Skeletal muscle tissue (tissue), 4 donors: ENCODE measurements around the gene WDR53. TPM values are rescaled to one million over a fixed set of nuclear protein-coding genes. Genes with fewer than 3 reads are reported as not detected.
"Not testable (repeated sequence)": the region's sequence is repeated elsewhere in the genome, so short reads cannot be mapped to it uniquely, and the experiment has no call there.

Source experiments
- H3K27ac ChIP-seq: one replicate; pipeline ENCODE4 v1.7.0; 2013; ENCODE audit warnings: mild to moderate bottlenecking, low read depth, low read length, inconsistent platforms
- H3K27me3 ChIP-seq, 3 donors: one replicate each; pipeline ENCODE4 v1.7.0; 2013; ENCODE audit warnings: low read length in 3 of 3; ENCODE audit not compliant: control insufficient read depth in 3 of 3, insufficient read depth in 3 of 3
- H3K36me3 ChIP-seq, 3 donors: one replicate each; pipeline ENCODE4 v1.7.0; 2013; ENCODE audit warnings: low read length in 3 of 3; ENCODE audit not compliant: control insufficient read depth in 3 of 3, insufficient read depth in 3 of 3
- H3K4me1 ChIP-seq, 3 donors: one replicate each; pipeline ENCODE4 v1.7.0; 2013; ENCODE audit warnings: low read length in 3 of 3, mild to moderate bottlenecking in 3 of 3; ENCODE audit not compliant: control insufficient read depth in 3 of 3, insufficient read depth in 3 of 3
- H3K4me3 ChIP-seq, 3 donors: one replicate each; pipeline ENCODE4 v1.7.0; 2013; ENCODE audit warnings: low read length in 3 of 3
- H3K9ac ChIP-seq, 3 donors: one replicate each; pipeline ENCODE4 v1.7.0; 2013; ENCODE audit warnings: low read length in 3 of 3, mild to moderate bottlenecking in 3 of 3, moderate library complexity in 2 of 3, low read depth in 1 of 3
- H3K9me3 ChIP-seq, 3 donors: one replicate each; pipeline ENCODE4 v1.7.0; 2013; ENCODE audit warnings: low read length in 3 of 3; ENCODE audit not compliant: control insufficient read depth in 3 of 3
- total RNA-seq: library from RNA; depleted of rRNA; stranded (reverse); fragments of >200 nt; gene quantifications from one replicate; pipeline ENCODE4 v1.2.3, GENCODE V29; 2014
- donor health status: Osteomylitis.

WDR53 gene
- total RNA-seq, 1 donor from 2014 or later = 6.8 TPM

DNA sequence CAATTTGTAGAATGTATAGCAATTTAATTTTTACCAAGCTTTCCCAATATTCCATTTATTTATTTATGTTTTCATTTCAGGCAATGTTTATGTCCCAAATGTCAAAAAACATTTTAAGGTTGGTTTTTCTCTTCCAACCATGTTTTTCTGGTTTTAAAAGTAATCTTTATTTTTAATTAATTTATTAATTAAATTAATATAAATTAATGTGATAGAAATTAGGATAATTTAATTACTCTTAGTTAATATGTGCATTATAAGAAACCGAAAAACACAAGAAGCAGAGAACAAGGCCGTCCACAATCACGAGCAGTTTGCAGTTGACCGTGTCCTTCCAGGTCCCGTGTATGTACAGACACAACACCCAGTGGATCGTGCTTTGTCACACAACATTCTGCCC lies 34.3 kb upstream of the WDR53 start:
- H3K27ac ChIP-seq = no peak overlapping the region
- H3K4me3 ChIP-seq = no peak overlapping the region
- H3K27me3 ChIP-seq = peaks cover 0 to 2% (median 0%) of the 10 kb centered on the region in 3 donors
- no peaks in the 10 kb centered on the region for H3K36me3 ChIP-seq
- H3K9me3 ChIP-seq = no peaks in the 10 kb centered on the region
- H3K4me1 ChIP-seq = peaks cover 0 to 6% (median 0%) of the 10 kb centered on the region in 3 donors
- no peak overlapping the region for H3K9ac ChIP-seq

DNA sequence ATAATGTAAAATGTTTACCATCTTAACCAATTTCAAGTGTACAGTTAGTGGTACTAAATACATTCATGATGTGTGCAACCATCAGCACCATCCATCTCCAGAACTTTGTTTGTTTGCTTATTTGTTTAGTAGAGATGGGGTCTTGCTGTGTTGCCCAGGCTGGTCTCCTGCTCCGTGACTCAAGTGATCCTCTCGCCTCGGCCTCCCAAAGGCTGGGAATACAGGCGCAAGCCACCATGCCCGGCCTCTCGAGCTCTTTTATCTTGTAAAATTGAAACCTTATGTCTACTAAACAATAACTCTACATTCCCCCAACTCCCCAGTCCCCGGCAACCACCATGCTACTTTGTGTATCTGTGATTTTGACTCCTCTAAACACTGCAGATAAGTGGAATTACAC lies 32.0 kb upstream of the WDR53 start:
- Histone ChIP-seq H3K36me3 (peaks cover 0 to 3% (median 0%) of the 10 kb centered on the region in 3 donors), H3K9ac (no peak overlapping the region), H3K27ac (no peak overlapping the region), H3K9me3 (no peaks in the 10 kb centered on the region), H3K27me3 (peaks cover 1 to 6% (median 4%) of the 10 kb centered on the region in 3 donors), H3K4me1 (peaks cover 0 to 6% (median 0%) of the 10 kb centered on the region in 3 donors), H3K4me3 (no peak overlapping the region)

DNA sequence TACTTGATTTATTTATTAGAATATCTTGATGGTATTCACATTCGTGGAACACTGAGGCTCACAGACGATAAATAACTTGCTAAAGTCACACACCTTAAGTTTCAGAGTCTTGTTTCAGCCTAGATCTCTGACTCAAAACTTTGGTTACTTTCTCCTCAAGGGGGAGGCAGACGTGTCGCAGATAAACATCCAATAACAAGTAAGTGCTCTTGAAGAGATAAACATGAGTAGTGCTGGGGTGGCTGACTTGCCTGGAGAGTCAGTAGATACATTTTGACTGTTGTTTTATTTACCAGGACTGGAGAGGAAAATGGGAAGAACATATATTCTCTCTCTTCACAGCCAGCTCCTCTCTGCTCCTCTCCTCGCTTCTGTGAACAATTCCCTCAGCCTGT lies 31.4 kb upstream of the WDR53 start:
- Histone ChIP-seq H3K4me1 (peaks cover 0 to 6% (median 0%) of the 10 kb centered on the region in 3 donors), H3K4me3 (no peak overlapping the region), H3K27me3 (peaks cover 3 to 6% (median 4%) of the 10 kb centered on the region in 3 donors), H3K9me3 (no peaks in the 10 kb centered on the region), H3K9ac (no peak overlapping the region), H3K36me3 (peaks cover 0 to 3% (median 0%) of the 10 kb centered on the region in 3 donors), H3K27ac (no peak overlapping the region)

GRCh38 chr3:196597971-196598733 lies 29.8 kb upstream of the WDR53 start:
- not testable (repeated sequence) for H3K4me1 ChIP-seq, H3K9ac ChIP-seq, H3K4me3 ChIP-seq, H3K9me3 ChIP-seq, H3K36me3 ChIP-seq, H3K27me3 ChIP-seq, H3K27ac ChIP-seq

DNA sequence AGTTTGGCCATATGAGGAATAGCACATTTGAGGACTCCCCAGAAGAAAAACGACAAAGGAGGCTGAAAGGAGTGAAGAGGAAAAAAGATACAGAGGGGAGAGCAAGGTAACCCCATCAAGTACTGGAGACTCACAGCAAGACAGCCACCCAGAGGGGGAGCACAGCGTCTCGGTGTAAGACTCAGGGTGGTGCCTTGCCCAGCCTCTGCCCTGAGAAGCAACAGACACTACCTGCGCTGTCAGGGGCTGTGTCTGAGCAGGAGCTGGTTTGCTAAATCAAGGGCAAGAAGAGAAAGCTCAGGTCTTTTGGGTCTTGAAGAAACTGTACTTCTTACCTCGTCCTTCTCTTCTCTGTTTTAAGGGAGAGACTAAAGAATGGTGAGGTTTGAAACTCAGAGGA lies 28.0 kb upstream of the WDR53 start:
- Histone ChIP-seq H3K36me3 (peaks cover 0 to 3% (median 0%) of the 10 kb centered on the region in 3 donors), H3K27me3 (peaks cover 3 to 4% (median 3%) of the 10 kb centered on the region in 3 donors), H3K27ac (no peak overlapping the region), H3K9ac (no peak overlapping the region), H3K9me3 (no peaks in the 10 kb centered on the region), H3K4me1 (no peaks in the 10 kb centered on the region), H3K4me3 (no peak overlapping the region)

- Histone ChIP-seq H3K9ac (peak overlapping the region in 1 of 3 donors; percentile 71), H3K4me3 (peak overlapping the region in 2 of 3 donors; percentile 11 to 41)
Observed at GRCh38 chr3:196590279-196590678, 21.9 kb upstream of the WDR53 start.

GRCh38 chr3:196585044-196585757 lies 16.8 kb upstream of the WDR53 start:
- H3K36me3 ChIP-seq = peaks cover 3 to 13% (median 11%) of the 10 kb centered on the region in 3 donors
- H3K9me3 ChIP-seq = no peaks in the 10 kb centered on the region
- H3K4me3 ChIP-seq = no peak overlapping the region
- peaks cover 3 to 14% (median 4%) of the 10 kb centered on the region in 3 donors for H3K4me1 ChIP-seq
- H3K9ac ChIP-seq = peak overlapping the region in 1 of 3 donors; percentile 3
- no peak overlapping the region for H3K27ac ChIP-seq
- H3K27me3 ChIP-seq = no peaks in the 10 kb centered on the region

More at GRCh38 chr3:196590279-196590678, 21.9 kb upstream of the WDR53 start:
- Histone ChIP-seq H3K27ac (no peak overlapping the region), H3K27me3 (peaks cover 0 to 1% (median 0%) of the 10 kb centered on the region in 3 donors), H3K36me3 (no peaks in the 10 kb centered on the region), H3K4me1 (peaks cover 0 to 8% (median 4%) of the 10 kb centered on the region in 3 donors), H3K9me3 (no peaks in the 10 kb centered on the region)

DNA sequence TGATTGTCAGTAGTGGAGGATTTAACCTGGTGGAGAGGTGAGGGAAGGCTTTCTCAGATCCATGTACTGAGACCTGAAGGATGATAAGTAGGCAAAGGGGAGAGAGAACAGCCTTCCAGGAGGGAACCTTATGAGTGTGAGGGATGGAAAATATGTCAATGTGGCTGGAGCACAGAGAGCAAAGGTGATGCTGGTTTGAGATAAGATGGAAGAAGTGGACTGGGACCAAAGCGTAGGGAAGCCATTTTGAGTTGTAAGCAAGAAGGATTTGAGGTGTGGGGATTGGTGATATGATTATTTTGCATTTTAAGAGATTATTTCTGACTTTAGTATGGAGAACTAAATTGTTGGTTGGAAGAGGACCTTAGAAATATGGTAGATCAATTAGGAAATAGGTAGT lies 4.0 kb upstream of the WDR53 start:
- Histone ChIP-seq H3K4me1 (peaks cover 16 to 29% (median 18%) of the 10 kb centered on the region in 3 donors), H3K36me3 (peaks cover 0 to 1% (median under 1%) of the 10 kb centered on the region in 3 donors), H3K4me3 (no peak overlapping the region), H3K9ac (peak overlapping the region in 1 of 3 donors; percentile 20), H3K9me3 (no peaks in the 10 kb centered on the region), H3K27ac (no peak overlapping the region), H3K27me3 (no peaks in the 10 kb centered on the region)

GRCh38 chr3:196570332-196570731 lies 2.0 kb upstream of the WDR53 start:
- peaks cover 17 to 32% (median 18%) of the 10 kb centered on the region in 3 donors for H3K4me1 ChIP-seq
- H3K4me3 ChIP-seq = peak overlapping the region in 1 of 3 donors; percentile 87
- not testable (repeated sequence) for H3K27me3 ChIP-seq

More at GRCh38 chr3:196570332-196570731, 2.0 kb upstream of the WDR53 start:
- H3K27ac ChIP-seq, H3K9ac ChIP-seq, H3K36me3 ChIP-seq, H3K9me3 ChIP-seq: not testable (repeated sequence)
